ENCODE results near the gene TRIM7. TPM values are rescaled to one million over a fixed set of nuclear protein-coding genes. Genes with fewer than 3 reads are reported as not detected.

TRIM7 gene
- total RNA-seq, 2 experiments from 2014 or later: 3.4 to 3.8 TPM

DNA sequence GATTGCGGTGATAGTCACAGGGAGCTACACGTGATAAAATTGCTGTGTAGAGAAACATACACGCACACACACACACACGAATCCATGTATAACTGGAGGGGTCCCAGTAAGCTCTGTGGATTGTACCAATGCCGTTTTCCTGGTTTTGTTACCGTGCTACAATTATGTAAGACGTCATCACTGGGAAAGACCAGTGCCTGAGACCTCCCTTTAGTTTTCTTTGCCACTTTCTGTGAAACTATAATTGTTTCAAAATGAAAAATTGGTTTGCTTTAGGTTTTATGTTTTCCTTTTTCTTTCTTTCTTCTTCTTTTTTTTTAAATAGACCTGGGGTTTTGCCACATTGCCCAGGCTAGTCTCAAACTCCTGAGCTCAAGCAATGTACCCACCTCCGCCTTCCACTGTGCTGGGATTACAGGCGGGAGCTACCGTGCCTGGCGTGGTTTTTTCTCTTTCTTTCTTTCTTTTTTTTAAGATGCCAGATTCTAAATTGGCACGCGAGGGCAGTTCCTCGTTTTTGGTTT is 36.3 kb downstream of the TRIM7 start:
- Mint-ChIP-seq H3K27me3 (peaks cover 81% of the 10 kb centered on the region), H3K4me1 (ENCODE audit: low read depth) (peaks cover 72% of the 10 kb centered on the region)
- no peak overlapping the region for H3K27ac ChIP-seq (ENCODE audit: low read depth in 1 of 2, low read length in 2 of 2)

DNA sequence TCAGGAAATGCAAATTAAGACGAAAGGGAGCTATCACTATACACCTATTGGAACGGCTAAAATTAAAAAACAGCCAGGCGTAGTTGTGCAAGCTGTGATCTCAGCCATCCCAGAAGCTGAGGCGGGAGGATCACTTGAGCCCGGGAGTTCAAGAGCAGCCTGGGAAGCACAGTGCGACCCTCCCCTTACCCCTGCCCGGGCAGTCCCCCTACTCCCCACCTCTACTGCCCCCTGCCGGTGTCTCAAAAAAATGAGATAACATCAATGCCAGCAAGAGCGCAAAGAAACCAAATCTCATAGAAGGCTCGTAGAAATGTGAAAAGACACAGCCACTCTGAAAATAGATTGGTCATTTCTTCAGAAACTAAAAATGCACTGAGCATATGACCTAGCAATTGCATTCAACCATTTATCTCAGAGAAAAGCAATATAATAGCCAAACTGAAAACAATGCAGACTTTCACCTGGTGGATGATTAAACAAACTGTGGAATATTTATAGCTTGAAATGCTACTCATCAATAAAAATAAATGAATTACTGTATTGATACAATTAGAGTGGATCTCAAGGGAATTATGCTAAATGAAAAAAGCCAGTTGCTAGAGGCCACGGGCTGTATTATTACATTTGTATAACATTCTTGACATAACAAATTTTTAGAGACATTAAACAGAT is 37.0 kb downstream of the TRIM7 start:
- Mint-ChIP-seq H3K4me3 (no peak overlapping the region), H3K36me3 (ENCODE audit: low read depth) (peaks cover 8% of the 10 kb centered on the region)

More for the DNA sequence above, 36.3 kb downstream of the TRIM7 start:
- H3K36me3 Mint-ChIP-seq (ENCODE audit: low read depth): peaks cover 11% of the 10 kb centered on the region
- POLR2A ChIA-PET: interaction anchor here (1.0 to 2.4 kb wide), 2 partner anchors 16 to 23 kb away, joined by 4 to 8 read pairs; no protein-coding TSS in a partner anchor
- ATAC-seq (ENCODE audit: poor library complexity): no peak
- Histone ChIP-seq H3K9me3 (ENCODE audit: control insufficient read depth in 1 of 2, insufficient read depth in 1 of 2, low read length in 2 of 2) (peaks cover 0 to 36% of the 10 kb centered on the region in 2 experiments), H3K36me3 (ENCODE audit: insufficient read depth, low read length) (no peaks in the 10 kb centered on the region), H3K4me3 (ENCODE audit: low read length) (no peak overlapping the region), H3K4me1 (ENCODE audit: insufficient read depth, low read length) (peaks cover 37% of the 10 kb centered on the region), H3K27me3 (ENCODE audit: control insufficient read depth in 1 of 2, insufficient read depth in 2 of 2, low read length in 2 of 2) (peaks cover 49 to 54% of the 10 kb centered on the region in 2 experiments)
- intact Hi-C loops (cut with DNase I, micrococcal nuclease): loop anchor here in 1 of 2 experiments (10.0 kb wide), 2 partner anchors 46 to 364 kb away; partner anchors contain the start of gene MGAT1
- no peaks in the 10 kb centered on the region for H3K9me3 Mint-ChIP-seq
- TF ChIP-seq, protein P1, sequence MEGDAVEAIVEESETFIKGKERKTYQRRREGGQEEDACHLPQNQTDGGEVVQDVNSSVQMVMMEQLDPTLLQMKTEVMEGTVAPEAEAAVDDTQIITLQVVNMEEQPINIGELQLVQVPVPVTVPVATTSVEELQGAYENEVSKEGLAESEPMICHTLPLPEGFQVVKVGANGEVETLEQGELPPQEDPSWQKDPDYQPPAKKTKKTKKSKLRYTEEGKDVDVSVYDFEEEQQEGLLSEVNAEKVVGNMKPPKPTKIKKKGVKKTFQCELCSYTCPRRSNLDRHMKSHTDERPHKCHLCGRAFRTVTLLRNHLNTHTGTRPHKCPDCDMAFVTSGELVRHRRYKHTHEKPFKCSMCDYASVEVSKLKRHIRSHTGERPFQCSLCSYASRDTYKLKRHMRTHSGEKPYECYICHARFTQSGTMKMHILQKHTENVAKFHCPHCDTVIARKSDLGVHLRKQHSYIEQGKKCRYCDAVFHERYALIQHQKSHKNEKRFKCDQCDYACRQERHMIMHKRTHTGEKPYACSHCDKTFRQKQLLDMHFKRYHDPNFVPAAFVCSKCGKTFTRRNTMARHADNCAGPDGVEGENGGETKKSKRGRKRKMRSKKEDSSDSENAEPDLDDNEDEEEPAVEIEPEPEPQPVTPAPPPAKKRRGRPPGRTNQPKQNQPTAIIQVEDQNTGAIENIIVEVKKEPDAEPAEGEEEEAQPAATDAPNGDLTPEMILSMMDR (IDR thresholded peaks at IDR 0.05): no peak
- H3K27ac Mint-ChIP-seq: peak overlapping the region; percentile 82
- DNase-seq: no peak
- H3K4me3 Mint-ChIP-seq: peak overlapping the region; percentile 39
- CTCF ChIA-PET: interaction anchor here (1.0 to 2.2 kb wide), 2 partner anchors 16 to 38 kb away, joined by 5 to 7 read pairs; no protein-coding TSS in a partner anchor

More for the DNA sequence above, 37.0 kb downstream of the TRIM7 start:
- H3K27ac Mint-ChIP-seq: peak overlapping the region; percentile 82
- Histone ChIP-seq H3K27me3 (ENCODE audit: control insufficient read depth in 1 of 2, insufficient read depth in 2 of 2, low read length in 2 of 2) (peaks cover 49 to 51% of the 10 kb centered on the region in 2 experiments), H3K9me3 (ENCODE audit: control insufficient read depth in 1 of 2, insufficient read depth in 1 of 2, low read length in 2 of 2) (peaks cover 0 to 30% of the 10 kb centered on the region in 2 experiments), H3K4me1 (ENCODE audit: insufficient read depth, low read length) (peaks cover 30% of the 10 kb centered on the region), H3K36me3 (ENCODE audit: insufficient read depth, low read length) (no peaks in the 10 kb centered on the region), H3K4me3 (ENCODE audit: low read length) (no peak overlapping the region), H3K27ac (ENCODE audit: low read depth in 1 of 2, low read length in 2 of 2) (no peak overlapping the region)
- CTCF ChIA-PET: interaction anchor here (1.0 to 2.2 kb wide), 3 partner anchors 17 to 94 kb away, joined by 5 to 7 read pairs (median 6); no protein-coding TSS in a partner anchor
- intact Hi-C loops (cut with DNase I, micrococcal nuclease): loop anchor here in 1 of 2 experiments (10.0 kb wide), 2 partner anchors 47 to 363 kb away; partner anchors contain the start of gene MGAT1
- H3K4me1 Mint-ChIP-seq (ENCODE audit: low read depth): peaks cover 72% of the 10 kb centered on the region
- POLR2A ChIA-PET: interaction anchor here (1.0 to 2.4 kb wide), 2 partner anchors 16 to 24 kb away, joined by 4 to 8 read pairs; no protein-coding TSS in a partner anchor
- peak in 4 of 14 experiments; percentile 16 to 60 (median 49) for DNase-seq
- no peaks in the 10 kb centered on the region for H3K9me3 Mint-ChIP-seq
- TF ChIP-seq, protein P1 (IDR thresholded peaks at IDR 0.05): no peak
- H3K27me3 Mint-ChIP-seq: peaks cover 75% of the 10 kb centered on the region
- ATAC-seq (ENCODE audit: poor library complexity): no peak

Data from CD4-positive, alpha-beta T cell (primary cell).